HG03280 (cell line): ENCODE data around the gene RIOK1.
A peak's percentile ranks its signal among the peaks of the same experiment; 100 is the strongest.
"Not testable (repeated sequence)": the region's sequence is repeated elsewhere in the genome, so short reads cannot be mapped to it uniquely, and the experiment has no call there.

Experiments used
- ATAC-seq: cut with Tn5 transposase; IDR thresholded peaks from one replicate; pipeline ENCODE4 v1.9.1; 2021; ENCODE audit warnings: mild to moderate bottlenecking, moderate library complexity; ENCODE audit not compliant: unreplicated experiment

The RIOK1 gene

DNA sequence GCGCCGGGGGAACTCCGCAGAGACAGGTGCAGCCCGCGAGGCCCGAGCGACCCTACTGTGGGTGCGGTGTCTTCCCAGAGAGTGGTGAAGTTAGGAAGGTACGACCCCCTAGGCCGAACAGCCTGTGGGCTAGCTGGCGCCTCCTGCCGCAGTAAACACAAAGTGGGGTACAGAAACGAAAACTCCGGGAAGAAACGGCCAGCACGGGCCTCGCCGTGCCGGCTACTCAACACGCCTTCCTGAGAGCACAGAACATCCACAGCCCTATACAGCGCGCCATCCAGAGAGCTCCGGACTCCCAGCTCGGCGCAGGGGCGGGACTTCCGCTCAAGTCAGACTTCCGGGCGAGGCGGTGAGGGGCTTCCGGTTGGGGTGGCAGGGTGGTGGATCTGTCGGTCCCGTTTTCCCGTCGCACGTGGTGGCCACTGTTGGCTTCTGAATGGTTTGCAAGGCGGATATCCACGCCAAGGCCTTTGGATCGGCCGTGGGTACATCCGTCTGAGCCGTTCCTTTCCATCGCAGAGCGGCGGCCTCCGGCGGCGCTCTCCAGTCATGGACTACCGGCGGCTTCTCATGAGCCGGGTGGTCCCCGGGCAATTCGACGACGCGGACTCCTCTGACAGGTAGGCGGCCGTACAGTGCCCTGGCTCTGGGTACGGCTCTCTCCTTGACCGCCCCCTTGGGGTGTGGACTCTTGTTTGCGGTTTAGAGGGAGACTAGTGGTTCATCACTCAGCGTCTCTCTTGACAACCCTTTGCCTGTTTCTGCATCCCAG lies at the start of gene RIOK1, which contains the start of gene CAGE1:
Gene RIOK1 (plus strand): TSS at position 358 of the 775 bp plus-strand sequence. CDS start 195 bp downstream, at position 553.
Gene CAGE1 (minus strand): TSS at position 292 of the 775 bp plus-strand sequence. CDS start 2,569 bp downstream, outside the sequence.
- ATAC-seq, result peak; percentile 98

DNA sequence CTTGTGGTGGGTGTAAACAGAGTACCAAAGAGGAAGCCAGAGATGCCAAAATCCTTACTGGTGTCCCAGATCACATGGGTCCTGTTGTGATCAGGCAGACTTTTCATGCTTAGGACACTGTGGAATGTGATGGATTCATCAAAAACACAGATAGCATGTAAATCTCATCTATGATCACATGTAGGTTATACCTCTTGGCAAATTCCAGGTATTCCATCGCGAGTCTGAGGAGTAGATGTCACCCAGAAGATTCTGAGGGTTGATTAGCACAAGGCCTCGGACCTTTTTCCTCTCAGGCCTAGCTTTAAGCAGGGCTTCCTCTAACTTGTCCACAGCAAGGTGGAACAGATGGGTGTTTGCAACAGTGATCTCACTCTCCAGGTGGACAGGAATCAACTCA lies 48.3 kb upstream of the RIOK1 start:
- no peak for ATAC-seq

DNA sequence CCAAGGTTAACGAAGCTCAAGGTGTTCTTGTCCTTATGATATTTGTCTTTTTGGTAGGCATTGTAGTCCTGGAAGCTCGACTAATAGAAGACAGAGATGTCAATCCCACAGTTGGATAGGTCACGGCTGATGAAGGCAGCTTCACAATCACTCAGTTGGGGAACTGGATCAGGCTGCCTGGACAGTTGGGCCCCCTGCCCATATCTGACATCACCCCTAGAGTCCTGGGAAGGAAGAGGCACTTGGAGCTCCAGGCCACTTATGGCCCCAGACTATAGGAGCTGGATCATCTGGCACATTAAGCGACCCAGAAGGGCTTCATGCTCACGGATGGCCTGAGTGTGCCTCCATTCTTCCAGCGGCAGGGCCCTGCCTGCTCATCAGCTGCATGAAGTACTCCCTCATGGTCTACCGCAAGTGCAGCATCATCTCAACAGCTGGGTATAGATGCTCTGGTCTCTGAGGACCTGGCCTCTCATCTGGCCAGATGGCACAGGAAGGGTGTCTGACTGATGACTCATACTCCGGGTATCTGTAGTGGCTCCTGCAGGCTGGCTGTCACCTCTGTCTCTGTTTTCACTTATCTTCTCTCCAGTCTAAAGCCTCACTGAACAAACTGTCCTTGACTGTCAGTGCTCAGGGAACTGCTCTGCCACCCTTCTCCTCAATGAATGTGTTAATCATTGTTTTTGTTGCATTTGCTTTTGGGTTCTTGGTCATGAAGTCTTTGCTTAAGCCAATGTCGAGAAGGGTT lies 47.4 kb upstream of the RIOK1 start:
- ATAC-seq, result no peak

DNA sequence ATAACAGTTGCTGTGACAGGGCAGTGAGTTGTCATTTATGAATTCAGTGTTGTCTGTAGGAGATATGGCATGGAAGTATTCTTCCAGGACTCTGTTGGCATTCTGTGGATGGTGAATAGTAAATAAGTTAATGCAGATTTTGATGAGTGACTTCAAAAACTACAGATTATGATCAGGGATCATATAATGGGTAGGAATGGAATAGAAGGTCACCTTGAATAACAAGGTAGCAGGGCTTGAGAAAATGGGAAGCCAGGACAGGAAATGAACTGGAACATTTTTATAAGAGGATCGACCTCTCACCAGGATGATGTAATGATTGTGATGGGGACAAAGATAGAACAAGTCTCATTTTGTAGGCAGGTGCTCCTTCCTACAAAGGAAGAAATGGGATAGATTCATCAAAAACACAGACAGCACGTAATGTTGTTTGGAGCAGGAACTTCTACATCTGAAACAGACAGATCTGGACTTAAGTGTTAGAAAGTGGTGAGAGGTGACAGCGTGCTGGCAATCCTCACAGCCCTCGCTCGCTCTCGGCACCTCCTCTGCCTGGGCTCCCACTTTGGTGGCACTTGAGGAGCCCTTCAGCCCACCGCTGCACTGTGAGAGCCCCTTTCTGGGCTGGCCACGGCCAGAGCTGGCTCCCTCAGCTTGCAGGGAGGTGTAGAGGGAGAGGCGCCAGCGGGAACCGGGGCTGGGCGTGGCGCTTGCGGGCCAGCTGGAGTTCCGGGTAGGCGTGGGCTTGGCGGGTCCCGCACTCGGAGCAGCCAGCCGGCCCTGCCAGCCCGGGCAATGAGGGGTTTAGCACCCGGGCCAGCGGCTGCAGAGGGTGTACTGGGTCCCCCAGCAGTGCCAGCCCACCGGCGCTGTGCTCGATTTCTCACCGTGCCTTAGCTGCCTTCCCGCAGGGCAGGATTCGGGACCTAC lies 45.8 kb upstream of the RIOK1 start:
- ATAC-seq, result no peak

DNA sequence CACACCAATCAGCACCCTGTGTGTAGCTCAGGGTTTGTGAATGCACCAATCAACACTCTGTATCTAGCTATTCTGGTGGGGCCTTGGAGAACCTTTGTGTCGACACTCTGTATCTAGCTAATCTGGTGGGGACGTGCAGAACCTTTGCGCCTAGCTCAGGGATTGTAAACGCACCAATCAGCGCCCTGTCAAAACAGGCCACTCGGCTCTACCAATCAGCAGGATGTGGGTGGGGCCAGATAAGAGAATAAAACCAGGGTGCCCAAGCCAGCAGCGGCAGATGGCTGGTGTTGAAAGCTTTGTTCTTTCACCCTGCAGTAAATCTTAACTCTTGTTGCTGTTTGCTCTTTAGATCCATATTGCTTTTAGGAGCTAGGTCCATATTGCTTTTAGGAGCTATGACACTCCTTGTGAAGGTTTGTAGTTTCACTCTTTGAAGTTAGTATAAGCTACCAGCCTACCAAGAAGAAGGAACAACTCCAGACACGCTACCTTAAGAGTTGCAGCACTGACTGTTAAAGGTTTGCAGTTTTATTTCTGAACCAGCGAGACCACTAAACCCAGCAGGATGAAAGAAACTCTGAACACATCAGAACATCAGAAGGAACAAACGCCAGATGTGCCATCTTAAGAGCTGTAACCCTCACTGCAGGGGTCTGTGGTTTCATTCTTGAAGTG lies 44.7 kb upstream of the RIOK1 start:
- ATAC-seq, result not testable (repeated sequence)

DNA sequence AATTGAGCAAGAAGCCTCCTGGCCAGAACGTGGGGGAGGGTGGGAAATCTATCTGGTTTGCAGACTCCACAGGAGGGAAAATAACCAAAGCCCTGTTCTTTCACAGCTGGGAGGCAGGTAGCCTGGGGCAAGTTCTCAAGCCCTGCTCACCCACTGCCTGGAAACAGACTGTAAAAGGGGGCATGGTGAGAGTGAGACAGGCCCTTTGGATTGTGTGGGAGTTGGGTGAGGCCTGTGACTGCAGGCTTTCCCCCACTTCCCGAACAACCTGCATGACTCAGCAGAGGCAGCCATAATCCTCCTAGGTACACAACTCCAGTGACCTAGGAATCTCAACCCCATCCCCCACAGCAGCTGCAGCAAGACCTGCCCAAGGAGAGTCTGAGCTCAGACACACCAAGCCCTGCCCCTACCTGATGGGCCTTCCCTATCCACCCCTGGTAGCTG lies 42.0 kb upstream of the RIOK1 start:
- ATAC-seq, result not testable (repeated sequence)

DNA sequence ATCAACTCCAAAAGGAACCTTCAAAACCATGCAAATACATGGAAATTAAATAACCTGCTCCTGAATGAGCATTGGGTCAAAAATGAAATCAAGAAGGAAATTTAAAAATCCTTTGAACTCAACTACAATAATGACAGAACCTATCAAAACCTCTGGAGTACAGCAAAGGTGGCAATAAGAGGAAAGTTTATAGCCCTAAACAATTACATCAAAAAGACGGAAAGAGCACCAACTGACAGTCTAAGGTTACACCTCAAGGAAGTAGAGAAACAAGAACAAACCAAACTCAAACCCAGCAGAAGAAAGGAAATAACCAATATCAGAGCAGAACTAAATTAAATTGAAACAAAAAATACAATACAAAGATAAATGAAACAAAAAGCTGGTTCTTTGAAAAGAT lies 39.0 kb upstream of the RIOK1 start:
- not testable (repeated sequence) for ATAC-seq

DNA sequence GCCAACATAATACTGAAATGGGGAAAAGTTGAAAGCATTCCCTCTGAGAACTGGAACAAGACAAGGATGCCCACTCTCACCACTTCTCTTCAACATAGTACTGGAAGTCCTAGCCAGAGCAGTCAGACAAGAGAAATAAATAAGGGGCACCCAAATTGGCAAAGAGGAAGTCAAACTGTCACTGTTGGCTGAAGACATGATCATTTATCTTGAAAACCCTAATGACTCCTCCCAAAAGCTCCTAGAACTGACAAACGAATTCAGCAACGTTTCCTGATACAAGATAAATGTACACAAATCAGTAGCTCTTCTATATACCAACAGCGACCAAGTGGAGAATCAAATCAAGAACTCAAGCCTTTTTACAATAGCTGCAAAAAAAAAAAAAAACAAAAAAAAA lies 37.7 kb upstream of the RIOK1 start:
- ATAC-seq, result not testable (repeated sequence)

DNA sequence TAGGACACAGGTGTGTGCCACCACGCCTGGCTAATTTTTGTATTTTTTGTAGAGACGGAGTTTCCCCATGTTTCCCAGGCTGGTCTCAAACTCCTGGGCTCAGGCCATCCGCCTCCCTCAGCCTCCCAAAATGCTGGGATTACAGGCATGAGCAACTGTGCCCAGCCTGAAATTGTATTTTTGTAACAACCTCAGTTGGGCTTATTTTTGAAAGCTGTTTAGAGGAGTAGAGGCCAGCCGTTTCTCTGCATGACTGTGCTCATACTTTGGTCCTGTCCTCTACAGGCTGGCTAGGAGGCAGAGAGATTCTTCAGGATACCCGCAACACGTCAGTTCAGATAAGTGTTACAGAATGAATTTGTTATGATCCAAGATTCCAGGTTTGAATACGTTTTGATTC lies 22.2 kb upstream of the RIOK1 start:
- no peak for ATAC-seq

DNA sequence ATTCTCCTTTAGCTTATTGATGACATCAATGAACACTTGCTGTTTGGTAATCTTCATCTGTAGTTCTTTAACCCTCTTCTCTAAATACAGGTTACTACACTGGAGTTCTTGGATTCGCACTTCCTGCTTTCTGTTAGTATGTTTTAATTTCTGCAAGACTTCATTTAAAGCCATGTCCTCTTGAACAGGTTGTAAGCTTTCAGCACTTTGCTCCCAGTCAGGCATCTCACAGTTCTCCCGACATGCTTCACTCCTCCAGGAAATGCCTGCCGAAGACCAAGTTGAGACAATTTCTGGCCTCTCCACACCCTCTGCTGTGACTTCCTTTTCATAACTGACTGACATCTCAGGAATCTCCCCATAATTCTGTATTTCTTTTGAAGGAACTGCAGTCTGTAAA lies 15.9 kb upstream of the RIOK1 start:
- no peak for ATAC-seq

DNA sequence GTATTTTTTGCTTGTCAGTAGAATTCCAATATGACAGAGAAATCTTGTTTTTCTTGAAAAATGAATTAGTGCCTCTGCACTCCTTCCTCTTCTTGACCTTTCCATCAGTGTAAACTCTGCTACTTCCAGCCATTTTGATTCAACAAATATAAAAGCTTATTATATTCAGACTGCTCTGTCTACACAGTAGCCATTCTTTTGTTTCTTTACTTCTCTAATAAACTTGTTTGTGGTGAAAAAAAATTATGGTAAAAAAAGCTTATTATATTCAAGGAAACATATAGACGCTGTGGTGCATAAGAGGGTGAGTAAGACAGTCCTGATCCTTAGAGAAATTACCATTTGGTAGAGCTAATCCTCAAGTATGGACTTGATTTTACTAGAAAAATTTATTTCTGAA lies 11.6 kb upstream of the RIOK1 start:
- ATAC-seq, result no peak

DNA sequence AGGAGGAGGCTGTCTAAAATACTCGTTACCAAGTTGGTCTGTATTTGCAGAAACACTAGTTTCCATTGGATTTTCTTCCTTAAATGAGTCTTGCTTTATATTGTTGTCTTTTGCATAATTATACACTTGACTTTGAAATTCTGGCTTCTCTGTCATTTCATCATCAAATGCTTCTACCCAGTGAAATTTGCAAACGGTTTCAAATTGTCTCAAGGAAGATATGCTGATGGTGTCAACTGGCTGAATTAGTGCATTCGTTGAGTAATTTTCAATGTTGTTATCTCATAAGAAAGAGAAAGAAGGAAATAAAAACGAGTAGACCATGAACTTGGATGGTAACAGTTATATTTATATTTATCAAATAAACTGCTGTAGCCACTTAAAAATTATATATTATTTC lies 10.9 kb upstream of the RIOK1 start:
- ATAC-seq, result no peak

DNA sequence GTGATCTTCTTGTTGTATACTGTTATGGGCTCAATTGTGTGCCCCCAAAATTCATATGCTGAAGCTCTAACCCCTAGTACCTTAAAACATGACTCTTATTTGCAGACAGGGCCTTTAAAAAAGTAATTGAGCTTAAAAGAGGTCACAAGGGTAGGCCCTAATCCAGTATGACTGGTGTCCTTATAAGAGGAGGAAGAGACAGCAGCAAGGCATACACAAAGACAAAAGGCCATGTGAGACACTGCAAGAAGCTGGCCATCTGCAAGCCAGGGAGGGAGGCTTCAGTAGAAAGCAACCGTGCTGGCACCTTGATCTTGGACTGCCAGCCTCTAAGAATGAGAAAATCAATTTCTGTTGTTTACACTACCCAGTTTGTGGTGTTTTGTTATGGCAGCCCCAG lies 8.5 kb upstream of the RIOK1 start:
- no peak for ATAC-seq

DNA sequence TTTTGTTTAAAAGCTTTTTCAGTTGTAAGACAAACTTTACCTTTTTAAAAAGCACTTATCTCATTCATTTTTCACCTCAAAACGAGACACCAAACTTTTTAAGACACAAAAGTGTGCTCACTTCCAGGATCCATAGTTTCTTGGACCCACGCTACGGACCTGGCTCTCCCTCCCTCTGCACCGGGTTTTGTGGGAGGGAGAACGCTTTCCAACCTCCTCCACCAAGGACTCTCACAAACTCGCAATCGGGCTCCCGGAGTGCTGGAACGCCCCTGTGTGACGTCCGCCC lies 502 bp upstream of the RIOK1 start:
- ATAC-seq, result no peak

DNA sequence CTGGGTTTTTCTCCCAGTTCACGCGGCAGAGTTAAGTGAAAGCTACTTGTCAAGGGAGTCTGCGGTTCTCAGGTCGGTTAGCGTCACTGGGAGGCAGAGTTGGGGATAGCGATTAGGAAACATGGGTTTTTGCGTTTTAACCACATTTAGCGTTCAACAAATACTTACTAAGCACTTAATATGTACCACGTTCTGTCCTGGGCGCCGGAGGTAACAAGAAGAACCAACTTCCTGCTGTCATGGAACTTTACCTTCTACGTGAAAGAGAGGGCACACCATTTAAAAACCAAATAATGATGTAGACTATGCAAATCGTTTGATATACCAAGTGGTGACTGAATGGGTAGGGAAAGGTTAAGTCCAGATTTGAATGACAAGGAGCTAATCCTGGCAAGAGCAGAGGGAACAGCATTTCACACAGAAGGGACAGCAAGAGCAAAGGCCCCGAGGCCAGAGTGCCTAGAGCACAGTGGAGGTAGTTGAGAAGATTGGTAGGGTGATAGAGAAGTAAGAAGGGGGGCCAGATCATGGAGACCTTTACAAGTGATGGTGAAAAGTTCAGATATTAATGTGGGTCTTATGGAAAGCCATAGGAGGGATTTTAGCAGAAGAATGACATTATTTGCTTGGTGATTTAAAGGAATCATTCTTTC lies 744 bp downstream of the RIOK1 start:
- ATAC-seq, result peak; percentile 7

DNA sequence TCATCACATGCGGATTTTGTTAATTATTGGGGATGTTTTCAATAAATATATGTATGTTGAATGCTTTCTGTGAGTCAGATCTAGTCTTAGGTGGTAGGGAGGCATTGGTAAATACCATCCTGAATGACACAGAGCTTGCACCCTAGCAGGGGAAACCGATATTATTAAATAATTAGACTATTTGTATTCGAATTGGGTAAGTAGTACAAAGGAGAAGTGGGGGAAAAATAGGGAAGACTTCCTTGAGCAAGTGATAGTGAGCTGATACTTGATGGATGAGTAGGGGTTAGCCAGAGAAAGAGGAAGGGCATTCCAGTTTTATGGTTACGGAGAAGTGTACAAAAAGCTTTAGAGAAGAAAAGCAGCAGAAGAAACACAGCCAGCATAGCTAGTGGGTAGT lies 1.5 kb downstream of the RIOK1 start:
- ATAC-seq, result no peak

DNA sequence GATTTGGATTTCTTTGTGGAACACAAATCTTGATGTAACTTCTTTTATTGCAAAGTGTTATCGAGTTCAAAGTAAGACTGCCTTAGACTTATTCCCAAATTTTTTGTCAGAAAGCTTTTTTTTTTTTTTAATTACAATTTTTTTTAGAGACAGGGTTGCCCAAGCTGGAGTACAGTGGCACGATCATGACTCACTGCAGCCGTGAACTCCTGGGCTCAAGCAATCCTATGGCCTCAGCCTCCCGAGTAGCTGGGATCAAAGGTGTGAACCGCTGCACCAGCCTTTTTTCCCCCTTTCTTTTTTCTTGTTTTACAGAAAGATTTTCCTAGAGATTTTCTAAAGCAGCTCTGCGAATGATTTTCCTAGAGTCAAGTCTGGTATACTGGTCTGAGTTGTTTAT lies 2.8 kb downstream of the RIOK1 start:
- ATAC-seq, result no peak

DNA sequence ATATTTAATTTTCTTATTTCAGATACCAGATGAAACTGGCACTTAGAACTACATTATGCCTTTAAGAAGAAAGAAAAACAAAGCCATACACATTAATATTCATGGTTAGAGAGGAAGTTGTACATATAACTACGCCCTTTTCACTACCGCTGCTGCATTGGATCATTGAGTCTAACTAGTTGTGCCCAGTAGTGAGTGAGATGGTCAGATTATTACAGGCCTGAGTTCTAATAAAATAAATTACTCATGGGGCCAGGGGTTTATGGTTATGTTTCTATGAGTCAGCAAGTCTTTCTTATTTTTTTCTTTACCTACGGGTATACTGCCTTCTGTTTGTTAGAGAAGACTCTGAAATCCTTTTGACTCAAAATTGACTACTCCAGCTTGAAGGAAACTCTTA lies 11.5 kb downstream of the RIOK1 start:
- ATAC-seq, result no peak

DNA sequence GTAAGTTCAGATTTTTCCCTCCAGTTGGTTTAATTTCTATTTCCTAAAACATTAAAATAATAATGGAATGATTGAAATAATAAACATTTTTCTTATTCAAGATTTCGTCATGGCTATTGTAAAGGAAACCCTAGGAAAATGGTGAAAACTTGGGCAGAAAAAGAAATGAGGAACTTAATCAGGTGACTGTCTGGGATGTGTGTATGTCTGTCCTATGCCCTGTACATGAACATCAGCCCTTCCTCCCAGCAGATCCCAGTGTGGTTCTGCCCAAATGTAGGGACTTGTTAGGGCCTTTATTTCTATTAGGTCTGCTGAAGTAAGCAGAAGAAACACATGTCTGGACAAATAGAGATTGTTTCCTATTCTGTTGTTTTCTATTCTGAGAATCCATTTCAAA lies 13.1 kb downstream of the RIOK1 start:
- no peak for ATAC-seq

DNA sequence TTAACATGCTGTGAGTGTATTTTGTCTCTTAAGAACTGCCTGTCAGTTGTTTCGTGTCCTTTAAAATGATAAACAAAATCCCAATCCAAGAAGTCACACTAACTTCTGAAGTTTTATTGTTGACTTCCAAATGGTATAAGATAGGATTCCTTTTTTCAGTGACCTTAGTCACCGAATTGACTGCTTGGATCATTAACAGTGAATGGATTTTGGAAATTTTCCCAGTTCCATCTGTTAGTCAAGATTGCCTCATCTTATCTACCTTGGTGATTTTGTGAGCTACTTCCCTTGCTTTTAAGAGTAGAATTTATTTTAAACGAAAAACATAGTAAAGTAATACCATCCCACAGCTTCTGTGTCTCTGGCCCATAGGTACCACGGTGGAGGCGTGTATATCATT lies 14.9 kb downstream of the RIOK1 start:
- ATAC-seq, result no peak
